Measurements from ENCODE around the gene LY6G6C. TPM values are rescaled to one million over a fixed set of nuclear protein-coding genes. Genes with fewer than 3 reads are reported as not detected.

The LY6G6C gene
- total RNA-seq, 1 donor from 2014 or later: 0.30 TPM

- no peaks in the 10 kb centered on the region for H3K9me3 Mint-ChIP-seq (ENCODE audit: low read depth)
- H3K4me1 Mint-ChIP-seq (ENCODE audit: low read depth): no peaks in the 10 kb centered on the region
- TF ChIP-seq CTCF (IDR thresholded peaks at IDR 0.05): no peak
- no peak overlapping the region for H3K4me3 Mint-ChIP-seq (ENCODE audit: unreplicated experiment)
- no peaks in the 10 kb centered on the region for H3K36me3 Mint-ChIP-seq (ENCODE audit: low read depth)
- H3K27me3 Mint-ChIP-seq (ENCODE audit: low read depth): no peaks in the 10 kb centered on the region
- no peak for DNase-seq (ENCODE audit: low spot score)
- no peak overlapping the region for H3K27ac Mint-ChIP-seq (ENCODE audit: unreplicated experiment)
Measured at GRCh38 chr6:31718265-31718664, 3.3 kb downstream of the LY6G6C start.

- no peak overlapping the region for H3K4me3 Mint-ChIP-seq (ENCODE audit: unreplicated experiment)
- H3K36me3 Mint-ChIP-seq (ENCODE audit: low read depth): no peaks in the 10 kb centered on the region
- no peak for TF ChIP-seq CTCF (IDR thresholded peaks at IDR 0.05)
- no peaks in the 10 kb centered on the region for H3K4me1 Mint-ChIP-seq (ENCODE audit: low read depth)
- H3K27ac Mint-ChIP-seq (ENCODE audit: unreplicated experiment): no peak overlapping the region
- peaks cover under 1% of the 10 kb centered on the region for H3K27me3 Mint-ChIP-seq (ENCODE audit: low read depth)
- no peak for DNase-seq (ENCODE audit: low spot score)
- no peaks in the 10 kb centered on the region for H3K9me3 Mint-ChIP-seq (ENCODE audit: low read depth)
Measured at GRCh38 chr6:31717499-31718222, 3.9 kb downstream of the LY6G6C start.

- TF ChIP-seq CTCF (IDR thresholded peaks at IDR 0.05): no peak
- no peak within 1 kb of the TSS for H3K27ac Mint-ChIP-seq (ENCODE audit: unreplicated experiment)
- H3K4me1 Mint-ChIP-seq (ENCODE audit: low read depth): no peaks in the 10 kb centered on the region
- no peaks in the 10 kb centered on the region for H3K9me3 Mint-ChIP-seq (ENCODE audit: low read depth)
- no peaks in the 10 kb centered on the region for H3K36me3 Mint-ChIP-seq (ENCODE audit: low read depth)
- H3K4me3 Mint-ChIP-seq (ENCODE audit: unreplicated experiment): no peak within 1 kb of the TSS
- DNase-seq (ENCODE audit: low spot score): no peak
- H3K27me3 Mint-ChIP-seq (ENCODE audit: low read depth): peaks cover 2% of the 10 kb centered on the region
Measured at GRCh38 chr6:31715022-31715958, 6.3 kb downstream of the LY6G6C start, which contains the start of gene LY6G6D. Gene LY6G6D, plus strand, starts transcription at chr6:31715348. Its CDS starts 8 bp downstream, at chr6:31715356.

- peaks cover 2% of the 10 kb centered on the region for H3K27me3 Mint-ChIP-seq (ENCODE audit: low read depth)
- no peak for TF ChIP-seq CTCF (IDR thresholded peaks at IDR 0.05)
- H3K27ac Mint-ChIP-seq (ENCODE audit: unreplicated experiment): no peak overlapping the region
- H3K36me3 Mint-ChIP-seq (ENCODE audit: low read depth): no peaks in the 10 kb centered on the region
- no peak overlapping the region for H3K4me3 Mint-ChIP-seq (ENCODE audit: unreplicated experiment)
- no peak for DNase-seq (ENCODE audit: low spot score)
- no peaks in the 10 kb centered on the region for H3K9me3 Mint-ChIP-seq (ENCODE audit: low read depth)
- H3K4me1 Mint-ChIP-seq (ENCODE audit: low read depth): no peaks in the 10 kb centered on the region
Measured at GRCh38 chr6:31713991-31714684, 7.4 kb downstream of the LY6G6C start.

GRCh38 chr6:31713465-31713864, 8.1 kb downstream of the LY6G6C start:
- Mint-ChIP-seq H3K4me1 (ENCODE audit: low read depth) (no peaks in the 10 kb centered on the region), H3K9me3 (ENCODE audit: low read depth) (no peaks in the 10 kb centered on the region), H3K27me3 (ENCODE audit: low read depth) (peaks cover 2% of the 10 kb centered on the region), H3K27ac (ENCODE audit: unreplicated experiment) (no peak overlapping the region), H3K4me3 (ENCODE audit: unreplicated experiment) (no peak overlapping the region), H3K36me3 (ENCODE audit: low read depth) (no peaks in the 10 kb centered on the region)
- no peak for DNase-seq (ENCODE audit: low spot score)
- no peak for TF ChIP-seq CTCF (IDR thresholded peaks at IDR 0.05)
